HepG2 (cell line): ENCODE data around the gene TTC38. TPM values are rescaled to one million over a fixed set of nuclear protein-coding genes. Genes with fewer than 3 reads are reported as not detected.

Experiments used
- MTA3 ChIP-seq: sonication (generic); formaldehyde crosslinking; IDR thresholded peaks from 2 replicates; pipeline ENCODE4 v1.4.0; 2020; ENCODE audit warnings: missing genetic modification reagents
- SPEN ChIP-seq: sonication (generic); formaldehyde crosslinking; IDR thresholded peaks from 2 replicates; pipeline ENCODE4 v1.5.1; 2020; ENCODE audit warnings: low read depth, mild to moderate bottlenecking, missing genetic modification reagents
- ZFP1 ChIP-seq: IDR thresholded peaks from 2 replicates; pipeline ENCODE4 v1.6.1; 2016
- ZFP36L1 ChIP-seq: sonication (generic); formaldehyde crosslinking; IDR thresholded peaks from 2 replicates; pipeline ENCODE4 v1.8.0; 2022; ENCODE audit warnings: mild to moderate bottlenecking, missing genetic modification reagents, moderate library complexity
- ZFP37 ChIP-seq: sonication (generic); formaldehyde crosslinking; IDR thresholded peaks from 2 replicates; pipeline ENCODE4 v1.4.0; 2020; ENCODE audit warnings: missing genetic modification reagents, borderline replicate concordance
- ZNF564 ChIP-seq: sonication (generic); formaldehyde crosslinking; IDR thresholded peaks from 2 replicates; pipeline ENCODE4 v1.8.1; 2023; ENCODE audit warnings: mild to moderate bottlenecking, missing genetic modification reagents
- ZNF614 ChIP-seq: IDR thresholded peaks from 2 replicates; pipeline ENCODE4 v1.6.1; 2018; ENCODE audit warnings: missing biosample characterization, missing genetic modification reagents, inconsistent platforms, borderline replicate concordance
- ZNF790 ChIP-seq: sonication (generic); formaldehyde crosslinking; IDR thresholded peaks from 2 replicates; pipeline ENCODE4 v1.8.0; 2022; ENCODE audit warnings: missing genetic modification reagents, mild to moderate bottlenecking, borderline replicate concordance
- ZSCAN21 ChIP-seq: sonication (generic); formaldehyde crosslinking; IDR thresholded peaks from 2 replicates; pipeline ENCODE4 v1.8.0; 2022; ENCODE audit warnings: mild to moderate bottlenecking, missing genetic modification reagents, moderate library complexity, borderline replicate concordance
- polyA plus RNA-seq, 8 experiments: library from polyadenylated mRNA; depleted of rRNA in 3 of 8; stranded (reverse) in 7 of 8; unstranded in 1 of 8; fragments of >200 nt; fragmentation: Illumina TruSeq in 4 of 8; extraction: Trizol in 4 of 8; gene quantifications; 2 replicates each; pipeline versions ENCODE4 v1.2.1 to v1.2.3, GENCODE V29; 2011 to 2016; ENCODE audit warnings: low read depth in 4 of 8, missing spikeins in 1 of 8, mixed read lengths in 1 of 8; ENCODE audit not compliant: insufficient read depth in 1 of 8
- total RNA-seq, 5 experiments: library from RNA; depleted of rRNA; stranded (reverse); fragments of >200 nt; fragmentation: Illumina TruSeq; extraction: Trizol; gene quantifications; 2 replicates each; pipeline ENCODE4 v1.2.3, GENCODE V29; 2016; ENCODE audit warnings: low read depth in 1 of 5
- TF ChIP-seq, protein P1 (sequence below): sonication (generic); formaldehyde crosslinking; IDR thresholded peaks from 2 replicates; pipeline ENCODE4 v1.4.0; 2020; ENCODE audit warnings: mild to moderate bottlenecking, missing genetic modification reagents
- TF ChIP-seq, protein P2 (sequence below): sonication (generic); formaldehyde crosslinking; conservative IDR thresholded peaks from 2 replicates; pipeline ENCODE4 v1.8.0; 2022; ENCODE audit warnings: missing genetic modification reagents
- TF ChIP-seq, protein P3 (sequence below): sonication (generic); formaldehyde crosslinking; IDR thresholded peaks from 2 replicates; pipeline ENCODE4 v1.8.0; 2022; ENCODE audit warnings: mild to moderate bottlenecking, missing genetic modification reagents, borderline replicate concordance
- TF ChIP-seq, protein P4 (sequence below): sonication (generic); formaldehyde crosslinking; IDR thresholded peaks from 2 replicates; pipeline ENCODE4 v1.5.0; 2020; ENCODE audit warnings: mild to moderate bottlenecking, missing genetic modification reagents

TTC38 gene
- total and polyA plus RNA-seq, 2 of the 13 experiments (the other 11 are each of a cell fraction or from before 2014, with no cell fraction given): 101 to 105 TPM

DNA sequence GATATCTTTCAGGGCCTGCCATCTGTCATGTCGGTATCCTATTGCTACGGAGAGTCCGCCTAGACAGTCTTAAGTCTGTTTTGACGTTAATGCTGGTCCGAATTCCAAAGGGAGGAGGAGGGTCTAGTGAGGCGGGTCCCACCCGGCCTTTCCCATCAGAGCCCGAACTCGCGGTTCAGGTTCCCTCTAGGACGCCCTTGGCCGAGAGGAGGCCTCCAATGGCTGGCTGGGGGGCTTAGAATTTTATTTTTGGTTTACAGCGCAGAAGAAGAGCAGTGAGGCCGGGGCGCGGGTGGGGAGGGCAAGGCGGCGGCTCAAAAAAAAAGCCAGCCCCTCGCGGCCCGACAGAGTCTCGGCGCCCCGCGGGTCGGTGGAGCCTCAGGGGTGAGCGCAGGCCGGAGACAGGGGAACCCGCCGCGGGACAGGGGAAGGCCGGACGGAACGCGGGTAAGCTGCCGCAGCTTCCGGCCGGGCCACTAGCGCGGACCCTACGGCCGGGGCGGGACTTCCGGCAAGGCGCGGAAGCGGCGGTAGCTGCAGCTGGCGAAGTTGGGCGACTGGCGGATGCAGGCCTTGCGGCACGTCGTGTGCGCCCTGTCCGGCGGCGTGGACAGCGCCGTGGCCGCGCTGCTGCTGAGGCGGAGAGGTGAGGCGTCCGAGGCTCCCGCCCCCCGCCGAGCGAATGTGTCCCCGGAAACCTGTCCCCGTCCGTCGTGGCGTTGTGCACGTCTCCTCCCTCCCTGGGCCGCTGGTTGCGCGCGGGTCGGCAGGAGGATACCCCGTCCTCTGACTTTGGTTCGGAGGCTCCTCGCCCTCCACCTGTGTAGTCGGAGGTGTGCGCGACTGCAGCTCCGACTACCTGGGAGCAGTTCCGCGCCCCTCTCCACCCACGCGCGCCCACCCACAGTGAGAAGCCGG is 67.7 kb downstream of the TTC38 start, which contains the start of gene TRMU (continued):
- TF ChIP-seq, protein P1, sequence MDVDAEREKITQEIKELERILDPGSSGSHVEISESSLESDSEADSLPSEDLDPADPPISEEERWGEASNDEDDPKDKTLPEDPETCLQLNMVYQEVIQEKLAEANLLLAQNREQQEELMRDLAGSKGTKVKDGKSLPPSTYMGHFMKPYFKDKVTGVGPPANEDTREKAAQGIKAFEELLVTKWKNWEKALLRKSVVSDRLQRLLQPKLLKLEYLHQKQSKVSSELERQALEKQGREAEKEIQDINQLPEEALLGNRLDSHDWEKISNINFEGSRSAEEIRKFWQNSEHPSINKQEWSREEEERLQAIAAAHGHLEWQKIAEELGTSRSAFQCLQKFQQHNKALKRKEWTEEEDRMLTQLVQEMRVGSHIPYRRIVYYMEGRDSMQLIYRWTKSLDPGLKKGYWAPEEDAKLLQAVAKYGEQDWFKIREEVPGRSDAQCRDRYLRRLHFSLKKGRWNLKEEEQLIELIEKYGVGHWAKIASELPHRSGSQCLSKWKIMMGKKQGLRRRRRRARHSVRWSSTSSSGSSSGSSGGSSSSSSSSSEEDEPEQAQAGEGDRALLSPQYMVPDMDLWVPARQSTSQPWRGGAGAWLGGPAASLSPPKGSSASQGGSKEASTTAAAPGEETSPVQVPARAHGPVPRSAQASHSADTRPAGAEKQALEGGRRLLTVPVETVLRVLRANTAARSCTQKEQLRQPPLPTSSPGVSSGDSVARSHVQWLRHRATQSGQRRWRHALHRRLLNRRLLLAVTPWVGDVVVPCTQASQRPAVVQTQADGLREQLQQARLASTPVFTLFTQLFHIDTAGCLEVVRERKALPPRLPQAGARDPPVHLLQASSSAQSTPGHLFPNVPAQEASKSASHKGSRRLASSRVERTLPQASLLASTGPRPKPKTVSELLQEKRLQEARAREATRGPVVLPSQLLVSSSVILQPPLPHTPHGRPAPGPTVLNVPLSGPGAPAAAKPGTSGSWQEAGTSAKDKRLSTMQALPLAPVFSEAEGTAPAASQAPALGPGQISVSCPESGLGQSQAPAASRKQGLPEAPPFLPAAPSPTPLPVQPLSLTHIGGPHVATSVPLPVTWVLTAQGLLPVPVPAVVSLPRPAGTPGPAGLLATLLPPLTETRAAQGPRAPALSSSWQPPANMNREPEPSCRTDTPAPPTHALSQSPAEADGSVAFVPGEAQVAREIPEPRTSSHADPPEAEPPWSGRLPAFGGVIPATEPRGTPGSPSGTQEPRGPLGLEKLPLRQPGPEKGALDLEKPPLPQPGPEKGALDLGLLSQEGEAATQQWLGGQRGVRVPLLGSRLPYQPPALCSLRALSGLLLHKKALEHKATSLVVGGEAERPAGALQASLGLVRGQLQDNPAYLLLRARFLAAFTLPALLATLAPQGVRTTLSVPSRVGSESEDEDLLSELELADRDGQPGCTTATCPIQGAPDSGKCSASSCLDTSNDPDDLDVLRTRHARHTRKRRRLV (CRISPR knock-in tag): no peak
- TF ChIP-seq, protein P2, sequence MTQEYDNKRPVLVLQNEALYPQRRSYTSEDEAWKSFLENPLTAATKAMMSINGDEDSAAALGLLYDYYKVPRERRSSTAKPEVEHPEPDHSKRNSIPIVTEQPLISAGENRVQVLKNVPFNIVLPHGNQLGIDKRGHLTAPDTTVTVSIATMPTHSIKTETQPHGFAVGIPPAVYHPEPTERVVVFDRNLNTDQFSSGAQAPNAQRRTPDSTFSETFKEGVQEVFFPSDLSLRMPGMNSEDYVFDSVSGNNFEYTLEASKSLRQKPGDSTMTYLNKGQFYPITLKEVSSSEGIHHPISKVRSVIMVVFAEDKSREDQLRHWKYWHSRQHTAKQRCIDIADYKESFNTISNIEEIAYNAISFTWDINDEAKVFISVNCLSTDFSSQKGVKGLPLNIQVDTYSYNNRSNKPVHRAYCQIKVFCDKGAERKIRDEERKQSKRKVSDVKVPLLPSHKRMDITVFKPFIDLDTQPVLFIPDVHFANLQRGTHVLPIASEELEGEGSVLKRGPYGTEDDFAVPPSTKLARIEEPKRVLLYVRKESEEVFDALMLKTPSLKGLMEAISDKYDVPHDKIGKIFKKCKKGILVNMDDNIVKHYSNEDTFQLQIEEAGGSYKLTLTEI (CRISPR knock-in tag): no peak
- peak; percentile 88 for TF ChIP-seq ZNF614 (CRISPR knock-in tag)
- peak; percentile 77; the same call in 1 of the 2 replicates for TF ChIP-seq ZFP37 (CRISPR knock-in tag)
- peak; percentile 98 for TF ChIP-seq ZNF790 (CRISPR knock-in tag)
- TF ChIP-seq ZNF564 (CRISPR knock-in tag): peak; percentile 79
- peak; percentile 99 for TF ChIP-seq SPEN (CRISPR knock-in tag)
- TF ChIP-seq, protein P3, sequence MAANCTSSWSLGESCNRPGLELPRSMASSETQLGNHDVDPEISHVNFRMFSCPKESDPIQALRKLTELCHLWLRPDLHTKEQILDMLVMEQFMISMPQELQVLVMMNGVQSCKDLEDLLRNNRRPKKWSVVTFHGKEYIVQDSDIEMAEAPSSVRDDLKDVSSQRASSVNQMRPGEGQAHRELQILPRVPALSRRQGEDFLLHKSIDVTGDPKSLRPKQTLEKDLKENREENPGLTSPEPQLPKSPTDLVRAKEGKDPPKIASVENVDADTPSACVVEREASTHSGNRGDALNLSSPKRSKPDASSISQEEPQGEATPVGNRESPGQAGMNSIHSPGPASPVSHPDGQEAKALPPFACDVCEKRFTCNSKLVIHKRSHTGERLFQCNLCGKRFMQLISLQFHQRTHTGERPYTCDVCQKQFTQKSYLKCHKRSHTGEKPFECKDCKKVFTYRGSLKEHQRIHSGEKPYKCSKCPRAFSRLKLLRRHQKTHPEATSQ (CRISPR knock-in tag): no peak
- TF ChIP-seq, protein P4, sequence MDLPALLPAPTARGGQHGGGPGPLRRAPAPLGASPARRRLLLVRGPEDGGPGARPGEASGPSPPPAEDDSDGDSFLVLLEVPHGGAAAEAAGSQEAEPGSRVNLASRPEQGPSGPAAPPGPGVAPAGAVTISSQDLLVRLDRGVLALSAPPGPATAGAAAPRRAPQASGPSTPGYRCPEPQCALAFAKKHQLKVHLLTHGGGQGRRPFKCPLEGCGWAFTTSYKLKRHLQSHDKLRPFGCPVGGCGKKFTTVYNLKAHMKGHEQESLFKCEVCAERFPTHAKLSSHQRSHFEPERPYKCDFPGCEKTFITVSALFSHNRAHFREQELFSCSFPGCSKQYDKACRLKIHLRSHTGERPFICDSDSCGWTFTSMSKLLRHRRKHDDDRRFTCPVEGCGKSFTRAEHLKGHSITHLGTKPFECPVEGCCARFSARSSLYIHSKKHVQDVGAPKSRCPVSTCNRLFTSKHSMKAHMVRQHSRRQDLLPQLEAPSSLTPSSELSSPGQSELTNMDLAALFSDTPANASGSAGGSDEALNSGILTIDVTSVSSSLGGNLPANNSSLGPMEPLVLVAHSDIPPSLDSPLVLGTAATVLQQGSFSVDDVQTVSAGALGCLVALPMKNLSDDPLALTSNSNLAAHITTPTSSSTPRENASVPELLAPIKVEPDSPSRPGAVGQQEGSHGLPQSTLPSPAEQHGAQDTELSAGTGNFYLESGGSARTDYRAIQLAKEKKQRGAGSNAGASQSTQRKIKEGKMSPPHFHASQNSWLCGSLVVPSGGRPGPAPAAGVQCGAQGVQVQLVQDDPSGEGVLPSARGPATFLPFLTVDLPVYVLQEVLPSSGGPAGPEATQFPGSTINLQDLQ: peak; percentile 96
- TF ChIP-seq ZSCAN21 (CRISPR knock-in tag): peak; percentile 82; the same call in 1 of the 2 replicates
- TF ChIP-seq ZFP1 (CRISPR knock-in tag): no peak
- peak; percentile 81 for TF ChIP-seq ZFP36L1 (CRISPR knock-in tag)
- TF ChIP-seq MTA3 (CRISPR knock-in tag): no peak
